Upper lobe of left lung (tissue), 4 donors: ENCODE results near the gene NR3C2.

ENCODE experiments used
- CTCF ChIP-seq, 6 experiments: fragments of 450-650 bp in 4 of 6; fragments of 200-600 bp in 2 of 6; sonication (generic) in 2 of 6; IDR thresholded peaks; one replicate each; pipeline ENCODE4 v1.5.1; 2016 to 2019; ENCODE audit warnings: antibody characterized with exemption in 6 of 6
- POLR2A ChIP-seq, 4 donors: fragments of 450-650 bp; IDR thresholded peaks; one replicate each; pipeline ENCODE4 v1.5.1; 2016 to 2017; ENCODE audit warnings: antibody characterized with exemption in 4 of 4, mild to moderate bottlenecking in 2 of 4
- POLR2AphosphoS5 ChIP-seq, 2 donors: sonication (generic); formaldehyde crosslinking; IDR thresholded peaks; one replicate each; pipeline ENCODE4 v1.5.1; 2017; ENCODE audit warnings: antibody characterized with exemption in 2 of 2

GRCh38 chr4:148235809-148236208 lies 206.4 kb downstream of the NR3C2 start:
- no peak for TF ChIP-seq CTCF (IDR thresholded peaks at IDR 0.05)
- no peak for TF ChIP-seq POLR2A (IDR thresholded peaks at IDR 0.05)
- no peak for TF ChIP-seq POLR2AphosphoS5 (IDR thresholded peaks at IDR 0.05)
